ENCODE measurements around the gene ELOVL7. TPM values are rescaled to one million over a fixed set of nuclear protein-coding genes. Genes with fewer than 3 reads are reported as not detected.
"Not testable (repeated sequence)": the region's sequence is repeated elsewhere in the genome, so short reads cannot be mapped to it uniquely, and the experiment has no call there.

ELOVL7 gene
- total RNA-seq, 1 experiment from 2014 or later, result 2.5 TPM

- H3K4me1 Mint-ChIP-seq, result no peaks in the 10 kb centered on the region
- Histone ChIP-seq H2BK5ac (ENCODE audit: insufficient read length, low read length) (no peak overlapping the region), H3K23ac (ENCODE audit: insufficient read length, low read depth, low read length) (no peak overlapping the region), H2AFZ (ENCODE audit: low read length) (no peak overlapping the region), H3K27ac (ENCODE audit: insufficient read length, low read depth, low read length) (no peak overlapping the region), H3K9ac (ENCODE audit: extremely low read depth, insufficient read length, low read length) (no peak overlapping the region), H3K79me1 (ENCODE audit: insufficient read depth, low read depth, low read length, poor library complexity, severe bottlenecking) (no peaks in the 10 kb centered on the region), H3K79me2 (ENCODE audit: insufficient read depth, low read length) (no peaks in the 10 kb centered on the region), H3K9me3 (ENCODE audit: control insufficient read depth, low read depth, low read length) (no peaks in the 10 kb centered on the region), H2BK120ac (ENCODE audit: low read depth, low read length, poor library complexity, severe bottlenecking) (no peak overlapping the region), H3K14ac (ENCODE audit: insufficient read depth, low read length) (no peak overlapping the region), H3K4me1 (ENCODE audit: insufficient read depth, low read length) (no peaks in the 10 kb centered on the region), H3T11ph (ENCODE audit: low read length) (no peak overlapping the region), H2BK15ac (ENCODE audit: low read depth, low read length) (no peak overlapping the region), H3K27me3 (ENCODE audit: insufficient read depth, low read length) (no peaks in the 10 kb centered on the region), H4K8ac (replicated peaks; ENCODE audit: insufficient read length, low read depth, low read length) (no peak overlapping the region), H2AK5ac (ENCODE audit: insufficient read length, low read length) (no peak overlapping the region), H3K23me2 (ENCODE audit: insufficient read length, low read depth, low read length, poor library complexity, severe bottlenecking) (peaks cover 2% of the 10 kb centered on the region), H3K4ac (ENCODE audit: low read depth, low read length) (no peak overlapping the region), H4K5ac (ENCODE audit: insufficient read length, low read depth, low read length) (no peak overlapping the region), H4K91ac (ENCODE audit: insufficient read length, low read depth, low read length) (no peak overlapping the region), H3K4me2 (ENCODE audit: insufficient read depth, insufficient read length, low read length) (no peak overlapping the region), H4K20me1 (ENCODE audit: control insufficient read depth, insufficient read depth, insufficient read length) (no peaks in the 10 kb centered on the region), H3K18ac (ENCODE audit: insufficient read length, low read depth, low read length) (no peak overlapping the region), H2BK20ac (ENCODE audit: low read depth, low read length, poor library complexity, severe bottlenecking) (no peak overlapping the region), H2BK12ac (ENCODE audit: insufficient read length, low read depth, low read length) (no peak overlapping the region), H3K56ac (ENCODE audit: insufficient read length, low read depth, low read length) (no peak overlapping the region)
- peaks cover 0 to 2% (median 0%) of the 10 kb centered on the region in 3 experiments; a peak in 1 of 7 replicates for H3K36me3 Mint-ChIP-seq (ENCODE audit: insufficient read depth in 1 of 3, low read depth in 3 of 3)
- H3K9me3 Mint-ChIP-seq, result peaks cover 3 to 14% of the 10 kb centered on the region in 2 experiments; a peak in 4 of 5 replicates
- H3K27me3 Mint-ChIP-seq (ENCODE audit: low read depth), result peaks cover 4% of the 10 kb centered on the region; the same call in 1 of the 2 replicates
- no peak overlapping the region for H3K27ac Mint-ChIP-seq
- no peak for TF ChIP-seq CTCF (conservative IDR thresholded peaks at IDR 0.05)
- no CpG with 5 or more reads among the region's 5 CpGs for WGBS (ENCODE audit: extremely low coverage, insufficient read length, low lambda C conversion rate)
- no peak for DNase-seq
- H3K4me3 Mint-ChIP-seq, result no peak overlapping the region
Observed at GRCh38 chr5:60712950-60713349, 131.1 kb downstream of the ELOVL7 start.

GRCh38 chr5:60711892-60712291, 132.2 kb downstream of the ELOVL7 start:
- not testable (repeated sequence) for H2AFZ ChIP-seq (ENCODE audit: low read length); DNase-seq; H2BK15ac ChIP-seq (ENCODE audit: low read depth, low read length); H3K9ac ChIP-seq (ENCODE audit: extremely low read depth, insufficient read length, low read length); H3K27me3 Mint-ChIP-seq (ENCODE audit: low read depth); H3K79me2 ChIP-seq (ENCODE audit: insufficient read depth, low read length); H3K79me1 ChIP-seq (ENCODE audit: insufficient read depth, low read depth, low read length, poor library complexity, severe bottlenecking); H3K4ac ChIP-seq (ENCODE audit: low read depth, low read length); H3K36me3 Mint-ChIP-seq (ENCODE audit: insufficient read depth in 1 of 3, low read depth in 3 of 3); H2BK20ac ChIP-seq (ENCODE audit: low read depth, low read length, poor library complexity, severe bottlenecking); H2BK5ac ChIP-seq (ENCODE audit: insufficient read length, low read length); H3K27ac Mint-ChIP-seq; H3K23me2 ChIP-seq (ENCODE audit: insufficient read length, low read depth, low read length, poor library complexity, severe bottlenecking); H3K23ac ChIP-seq (ENCODE audit: insufficient read length, low read depth, low read length); H2BK120ac ChIP-seq (ENCODE audit: low read depth, low read length, poor library complexity, severe bottlenecking); H2BK12ac ChIP-seq (ENCODE audit: insufficient read length, low read depth, low read length); H3K18ac ChIP-seq (ENCODE audit: insufficient read length, low read depth, low read length); H4K8ac ChIP-seq (replicated peaks; ENCODE audit: insufficient read length, low read depth, low read length); H3K4me1 ChIP-seq (ENCODE audit: insufficient read depth, low read length); H3T11ph ChIP-seq (ENCODE audit: low read length); H3K27me3 ChIP-seq (ENCODE audit: insufficient read depth, low read length); H4K91ac ChIP-seq (ENCODE audit: insufficient read length, low read depth, low read length); H3K14ac ChIP-seq (ENCODE audit: insufficient read depth, low read length); H4K5ac ChIP-seq (ENCODE audit: insufficient read length, low read depth, low read length); H3K27ac ChIP-seq (ENCODE audit: insufficient read length, low read depth, low read length); H3K4me3 Mint-ChIP-seq; H3K4me2 ChIP-seq (ENCODE audit: insufficient read depth, insufficient read length, low read length); H4K20me1 ChIP-seq (ENCODE audit: control insufficient read depth, insufficient read depth, insufficient read length); H3K4me1 Mint-ChIP-seq; H3K9me3 ChIP-seq (ENCODE audit: control insufficient read depth, low read depth, low read length); H2AK5ac ChIP-seq (ENCODE audit: insufficient read length, low read length); H3K56ac ChIP-seq (ENCODE audit: insufficient read length, low read depth, low read length)
- WGBS (ENCODE audit: extremely low coverage, insufficient read length, low lambda C conversion rate), result no CpG with 5 or more reads among the region's 3 CpGs
- H3K9me3 Mint-ChIP-seq, result peaks cover 3 to 14% of the 10 kb centered on the region in 2 experiments; a peak in 4 of 5 replicates
